H7 (cell line): ENCODE results near the gene THRAP3. TPM values are rescaled to one million over a fixed set of nuclear protein-coding genes. Genes with fewer than 3 reads are reported as not detected.
A peak's percentile ranks its signal among the peaks of the same experiment; 100 is the strongest.
"Not testable (repeated sequence)": the region's sequence is repeated elsewhere in the genome, so short reads cannot be mapped to it uniquely, and the experiment has no call there.

Source experiments
- DNase-seq: peaks from one replicate; pipeline ENCODE4 v3.0.0; 2012
- H3K27me3 ChIP-seq: 2 replicates; pipeline ENCODE4 v1.6.0; 2011; ENCODE audit warnings: mild to moderate bottlenecking, low read length; ENCODE audit not compliant: control insufficient read depth, insufficient read depth
- H3K36me3 ChIP-seq: replicated peaks from 2 replicates; pipeline ENCODE4 v1.5.1; 2011; ENCODE audit warnings: low read length; ENCODE audit not compliant: control insufficient read depth, insufficient read depth
- H3K4me3 ChIP-seq: 2 replicates; pipeline ENCODE4 v1.5.1; 2011; ENCODE audit warnings: low read depth, mild to moderate bottlenecking, control low read depth, low read length, moderate library complexity; ENCODE audit not compliant: insufficient read depth
- total RNA-seq: library from RNA; depleted of rRNA; stranded (reverse); fragments of >200 nt; shearing (Covaris generic); gene quantifications from 2 replicates; pipeline ENCODE4 v1.2.3, GENCODE V29; 2014; rRNA removed

THRAP3 gene, protein sequence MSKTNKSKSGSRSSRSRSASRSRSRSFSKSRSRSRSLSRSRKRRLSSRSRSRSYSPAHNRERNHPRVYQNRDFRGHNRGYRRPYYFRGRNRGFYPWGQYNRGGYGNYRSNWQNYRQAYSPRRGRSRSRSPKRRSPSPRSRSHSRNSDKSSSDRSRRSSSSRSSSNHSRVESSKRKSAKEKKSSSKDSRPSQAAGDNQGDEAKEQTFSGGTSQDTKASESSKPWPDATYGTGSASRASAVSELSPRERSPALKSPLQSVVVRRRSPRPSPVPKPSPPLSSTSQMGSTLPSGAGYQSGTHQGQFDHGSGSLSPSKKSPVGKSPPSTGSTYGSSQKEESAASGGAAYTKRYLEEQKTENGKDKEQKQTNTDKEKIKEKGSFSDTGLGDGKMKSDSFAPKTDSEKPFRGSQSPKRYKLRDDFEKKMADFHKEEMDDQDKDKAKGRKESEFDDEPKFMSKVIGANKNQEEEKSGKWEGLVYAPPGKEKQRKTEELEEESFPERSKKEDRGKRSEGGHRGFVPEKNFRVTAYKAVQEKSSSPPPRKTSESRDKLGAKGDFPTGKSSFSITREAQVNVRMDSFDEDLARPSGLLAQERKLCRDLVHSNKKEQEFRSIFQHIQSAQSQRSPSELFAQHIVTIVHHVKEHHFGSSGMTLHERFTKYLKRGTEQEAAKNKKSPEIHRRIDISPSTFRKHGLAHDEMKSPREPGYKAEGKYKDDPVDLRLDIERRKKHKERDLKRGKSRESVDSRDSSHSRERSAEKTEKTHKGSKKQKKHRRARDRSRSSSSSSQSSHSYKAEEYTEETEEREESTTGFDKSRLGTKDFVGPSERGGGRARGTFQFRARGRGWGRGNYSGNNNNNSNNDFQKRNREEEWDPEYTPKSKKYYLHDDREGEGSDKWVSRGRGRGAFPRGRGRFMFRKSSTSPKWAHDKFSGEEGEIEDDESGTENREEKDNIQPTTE
- 82.7 and 90.7 TPM in 2 replicates for total RNA-seq

GRCh38 chr1:36223996-36224536 is at the start of gene THRAP3:
TSS of gene THRAP3 (plus strand) at chr1:36224443. CDS start at chr1:36282564, 58,121 bp downstream.
- H3K36me3 ChIP-seq = peaks cover 2% of the 10 kb centered on the region
- H3K4me3 ChIP-seq = peak within 1 kb of the TSS; percentile 95
- no peaks in the 10 kb centered on the region for H3K27me3 ChIP-seq
- DNase-seq = peak; percentile 97

GRCh38 chr1:36174713-36175112 is 49.5 kb upstream of the THRAP3 start:
- DNase-seq = peak; percentile 60
- Histone ChIP-seq H3K36me3 (peaks cover 21% of the 10 kb centered on the region), H3K27me3 (no peaks in the 10 kb centered on the region; the same call in 1 of the 2 replicates), H3K4me3 (no peak overlapping the region)

DNA sequence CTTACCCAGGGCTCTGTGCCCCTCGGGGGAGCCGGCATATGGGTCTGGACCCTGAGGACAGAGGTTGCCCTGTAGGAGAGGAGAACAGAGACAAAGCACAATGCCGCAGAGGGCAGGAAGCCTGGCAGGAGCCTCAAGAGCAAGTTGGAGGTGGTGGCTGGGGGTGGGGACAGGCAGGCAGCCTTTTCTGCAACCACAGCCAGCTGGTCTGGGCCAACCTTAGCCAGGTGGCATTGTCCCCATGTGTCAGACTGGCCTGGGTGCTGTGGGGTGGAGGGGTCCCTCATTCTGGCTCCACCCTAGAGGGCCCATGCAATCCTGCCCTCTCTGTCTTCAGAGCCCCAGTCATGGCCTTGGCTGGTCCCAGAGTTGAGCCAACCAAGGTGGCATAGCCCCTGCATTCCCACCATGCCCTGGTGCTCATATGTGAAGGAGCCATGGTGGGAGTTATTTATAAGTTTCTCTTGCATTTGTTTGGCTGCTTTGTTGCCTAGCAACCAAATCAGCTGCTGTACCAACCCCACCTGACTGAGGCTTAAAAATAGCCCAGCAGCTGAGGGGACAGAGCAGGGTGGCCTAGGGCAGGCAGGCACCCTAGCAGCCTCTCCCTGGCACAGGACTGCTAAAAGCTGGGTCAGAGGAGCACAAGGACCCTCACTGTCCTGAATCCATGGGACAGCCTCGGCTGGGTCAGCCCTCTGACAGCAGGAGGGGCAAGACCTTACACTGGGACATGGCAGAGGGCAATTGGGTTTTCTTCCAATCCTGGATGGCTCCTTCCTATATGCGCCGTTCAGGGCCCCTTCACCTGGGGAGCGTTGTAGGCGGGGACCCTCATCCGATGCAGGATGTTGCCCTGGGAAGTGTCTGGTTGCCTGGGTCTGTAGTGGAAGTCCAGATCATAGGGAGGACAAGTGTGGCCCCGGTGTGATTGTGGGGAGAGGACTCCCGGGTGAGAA is 48.8 kb upstream of the THRAP3 start:
- no peaks in the 10 kb centered on the region; the same call in 1 of the 2 replicates for H3K27me3 ChIP-seq
- peak overlapping the region; percentile 30; the same call in 1 of the 2 replicates for H3K4me3 ChIP-seq
- H3K36me3 ChIP-seq = peaks cover 23% of the 10 kb centered on the region
- peak; percentile 79 for DNase-seq

DNA sequence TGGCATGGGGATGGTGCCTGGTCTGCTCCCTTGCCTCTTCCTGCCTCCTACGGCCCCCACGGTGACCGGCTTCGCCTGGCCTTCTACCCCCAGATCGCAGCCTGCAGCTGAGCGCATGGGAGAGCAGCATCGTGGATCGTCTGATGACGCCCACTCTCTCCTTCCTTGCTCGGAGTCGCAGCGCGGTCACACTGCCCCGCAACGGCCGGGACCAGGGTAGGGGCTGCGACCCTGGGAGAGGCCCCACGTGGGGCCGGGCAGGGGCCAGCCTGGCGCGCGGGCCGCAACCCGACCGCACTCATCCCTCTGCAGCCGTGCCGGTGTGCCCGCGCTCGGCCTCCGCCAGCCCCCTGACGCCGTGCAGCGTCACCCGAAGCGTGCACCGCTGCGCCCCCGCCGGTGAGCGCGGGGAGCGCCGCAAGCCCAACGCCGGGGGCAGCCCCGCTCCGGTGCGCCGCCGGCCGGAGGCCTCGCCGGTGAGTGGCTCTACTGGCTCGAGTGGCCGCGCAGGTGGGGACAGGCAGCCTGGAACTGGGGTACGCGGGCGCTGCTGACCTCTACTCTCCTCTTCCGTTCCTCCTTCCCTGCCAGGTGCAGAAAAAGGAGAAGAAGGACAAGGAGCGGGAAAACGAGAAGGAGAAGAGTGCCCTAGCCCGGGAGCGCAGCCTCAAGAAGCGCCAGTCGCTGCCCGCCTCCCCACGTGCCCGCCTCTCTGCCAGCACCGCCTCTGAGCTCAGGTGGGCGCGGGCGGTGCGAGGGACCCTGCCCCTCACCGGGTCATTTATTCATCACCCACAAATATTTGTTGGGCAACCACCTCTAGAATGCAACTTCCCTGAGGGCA is 47.9 kb upstream of the THRAP3 start:
- Histone ChIP-seq H3K36me3 (peaks cover 22% of the 10 kb centered on the region), H3K27me3 (no peaks in the 10 kb centered on the region; the same call in 1 of the 2 replicates), H3K4me3 (peak overlapping the region; percentile 30; the same call in 1 of the 2 replicates)
- DNase-seq = peak; percentile 97

GRCh38 chr1:36177589-36178431 is 46.4 kb upstream of the THRAP3 start:
- peak overlapping the region; percentile 60 for H3K4me3 ChIP-seq
- H3K36me3 ChIP-seq = peaks cover 14% of the 10 kb centered on the region
- peak; percentile 80 for DNase-seq

GRCh38 chr1:36178471-36179219 is 45.6 kb upstream of the THRAP3 start:
- peak; percentile 98 for DNase-seq
- Histone ChIP-seq H3K27me3 (no peaks in the 10 kb centered on the region; the same call in 1 of the 2 replicates), H3K36me3 (peaks cover 10% of the 10 kb centered on the region), H3K4me3 (peak overlapping the region; percentile 60)

More at GRCh38 chr1:36177589-36178431, 46.4 kb upstream of the THRAP3 start:
- H3K27me3 ChIP-seq = no peaks in the 10 kb centered on the region; the same call in 1 of the 2 replicates

DNA sequence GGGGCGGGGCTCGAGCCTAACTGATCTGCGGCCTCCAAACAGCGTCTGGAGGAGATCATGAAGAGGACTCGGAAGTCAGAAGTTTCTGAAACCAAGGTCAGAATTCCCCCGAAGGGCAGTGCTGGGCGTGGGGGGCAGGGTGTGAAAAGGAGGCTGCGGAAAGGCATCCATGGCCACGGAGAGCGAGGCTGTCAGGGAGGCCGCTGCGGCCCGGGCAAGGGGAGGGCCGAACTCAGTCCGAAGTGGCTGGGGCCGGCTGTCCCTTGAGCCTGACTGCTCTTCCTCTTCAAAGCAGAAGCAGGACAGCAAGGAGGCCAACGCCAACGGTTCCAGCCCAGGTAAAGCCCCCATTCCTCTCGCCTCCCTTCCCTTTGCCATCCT is 45.0 kb upstream of the THRAP3 start:
- no peak overlapping the region for H3K4me3 ChIP-seq
- H3K36me3 ChIP-seq = peaks cover 8% of the 10 kb centered on the region
- DNase-seq = no peak
- no peaks in the 10 kb centered on the region; the same call in 1 of the 2 replicates for H3K27me3 ChIP-seq

DNA sequence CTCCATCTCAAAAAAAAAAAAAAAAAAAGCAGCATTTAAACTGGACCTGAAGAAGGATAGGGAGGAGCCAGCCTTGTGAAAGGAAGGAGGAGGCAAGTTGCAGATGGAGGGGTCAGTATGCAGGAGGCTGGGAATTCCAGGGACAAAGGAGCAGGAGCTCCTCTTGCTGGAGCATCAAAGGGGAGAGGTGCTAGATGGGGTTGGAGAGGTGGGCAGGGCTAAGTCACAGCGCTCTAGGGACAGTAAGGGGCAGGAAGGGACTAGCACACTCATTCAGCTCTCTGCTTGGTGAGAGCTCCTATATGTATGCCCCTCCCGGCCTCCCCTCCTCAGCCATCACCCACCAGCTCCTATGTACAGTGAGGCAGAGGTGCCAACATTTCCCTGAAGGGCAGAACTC is 41.5 kb upstream of the THRAP3 start:
- Histone ChIP-seq H3K36me3 (peaks cover 7% of the 10 kb centered on the region), H3K27me3 (no peaks in the 10 kb centered on the region; the same call in 1 of the 2 replicates), H3K4me3 (no peak overlapping the region)
- DNase-seq = peak; percentile 58

DNA sequence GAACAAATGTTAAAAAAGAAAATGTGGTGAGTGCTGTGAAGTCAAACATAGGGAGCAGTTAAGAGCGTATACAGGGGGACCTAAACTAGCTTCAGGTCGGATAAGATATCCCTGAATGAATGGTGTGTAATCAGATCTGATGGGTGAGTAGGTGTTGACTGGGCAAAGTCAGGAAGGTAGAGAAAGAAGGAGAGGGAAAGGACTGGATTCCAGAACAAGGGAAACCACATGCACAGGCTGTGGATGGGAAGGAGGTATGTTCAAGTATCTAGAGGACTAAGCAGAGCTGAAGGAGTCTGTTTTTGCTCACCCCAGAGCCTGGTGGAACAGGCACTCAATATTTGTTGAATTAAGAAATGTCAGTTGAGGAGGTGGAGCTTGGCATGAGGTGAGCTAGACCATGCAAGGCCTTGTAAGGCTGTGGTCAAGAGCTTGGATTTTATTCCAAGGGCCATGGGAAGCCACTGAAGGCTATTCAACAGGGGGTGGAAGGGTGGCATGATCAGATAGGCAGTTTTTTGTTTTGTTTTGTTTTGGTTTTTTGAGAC is 40.9 kb upstream of the THRAP3 start:
- Histone ChIP-seq H3K27me3 (no peaks in the 10 kb centered on the region), H3K36me3 (peaks cover 7% of the 10 kb centered on the region), H3K4me3 (no peak overlapping the region)
- peak; percentile 5 for DNase-seq

GRCh38 chr1:36187800-36188593 is 36.2 kb upstream of the THRAP3 start:
- peak; percentile 85 for DNase-seq
- no peaks in the 10 kb centered on the region for H3K36me3 ChIP-seq
- no peaks in the 10 kb centered on the region for H3K27me3 ChIP-seq
- H3K4me3 ChIP-seq = no peak overlapping the region

GRCh38 chr1:36196805-36197204 is 27.4 kb upstream of the THRAP3 start:
- H3K4me3 ChIP-seq, H3K27me3 ChIP-seq, H3K36me3 ChIP-seq: not testable (repeated sequence)
- peak; percentile 12 for DNase-seq
